ENCODE measurements around the gene ARFGEF2. TPM values are rescaled to one million over a fixed set of nuclear protein-coding genes. Genes with fewer than 3 reads are reported as not detected.

The ARFGEF2 gene
- total RNA-seq, 1 experiment from 2014 or later = 30.3 TPM

DNA sequence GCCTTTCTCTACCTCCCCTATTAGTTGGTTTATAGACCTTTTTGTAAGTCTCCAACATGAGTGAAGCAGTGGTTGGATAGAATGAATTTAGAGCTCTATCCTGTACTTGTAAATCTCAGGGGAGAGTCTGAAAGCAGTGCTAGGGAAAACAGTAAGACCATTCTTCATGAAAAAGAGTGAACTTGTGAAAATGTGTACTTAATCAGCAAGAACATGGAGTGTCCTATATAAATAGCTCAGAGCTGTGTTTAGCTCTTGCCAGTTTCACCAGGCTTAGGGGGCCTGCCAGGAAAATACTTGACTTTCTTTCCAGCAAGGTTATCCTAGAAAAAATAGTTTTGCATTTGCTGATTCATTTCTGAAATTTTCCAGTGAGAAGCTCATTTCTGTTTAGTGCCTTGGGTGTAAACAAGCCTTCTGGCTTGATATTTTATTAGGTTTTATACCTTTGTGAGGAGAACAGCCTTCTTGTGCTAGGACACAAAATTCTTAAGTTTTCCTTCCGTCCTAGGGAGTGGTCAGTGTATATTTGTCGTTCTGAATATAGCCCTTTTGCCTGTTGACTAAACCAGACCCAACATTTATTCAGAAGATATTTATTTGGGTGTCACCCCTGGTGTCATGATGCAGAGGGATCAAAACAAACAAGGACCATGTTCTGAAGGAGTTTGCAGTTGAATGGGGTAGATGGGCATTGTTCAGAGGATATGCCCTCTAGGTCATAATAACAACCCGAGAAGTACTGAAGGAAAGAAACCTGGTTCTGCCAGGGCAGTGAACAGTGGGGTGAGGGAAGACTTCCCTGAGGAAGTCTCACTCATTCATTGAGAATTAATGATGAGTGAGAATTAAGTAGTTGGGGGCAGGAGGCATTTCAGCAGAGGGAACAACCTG is 7.6 kb downstream of the ARFGEF2 start:
- H3K4me1 Mint-ChIP-seq (ENCODE audit: insufficient read depth, unreplicated experiment) = peaks cover under 1% of the 10 kb centered on the region
- intact Hi-C loops (cut with micrococcal nuclease) = no loop called here
- DNase-seq (ENCODE audit: unreplicated experiment) = no peak
- ChIA-PET CTCF (interaction anchor here (0.5 to 1.0 kb wide), 3 partner anchors 272 to 1592 kb away, joined by 3 to 4 read pairs (median 3); no protein-coding TSS in a partner anchor), POLR2A (no interaction called here)
- no peaks in the 10 kb centered on the region for H3K27me3 Mint-ChIP-seq (ENCODE audit: insufficient read depth, unreplicated experiment)
- H3K9me3 Mint-ChIP-seq (ENCODE audit: unreplicated experiment) = no peaks in the 10 kb centered on the region
- BruUV-seq (replicated peaks) = no TSS peak
- no peaks in the 10 kb centered on the region for H3K36me3 Mint-ChIP-seq (ENCODE audit: insufficient read depth, unreplicated experiment)
- TF ChIP-seq, protein P1, sequence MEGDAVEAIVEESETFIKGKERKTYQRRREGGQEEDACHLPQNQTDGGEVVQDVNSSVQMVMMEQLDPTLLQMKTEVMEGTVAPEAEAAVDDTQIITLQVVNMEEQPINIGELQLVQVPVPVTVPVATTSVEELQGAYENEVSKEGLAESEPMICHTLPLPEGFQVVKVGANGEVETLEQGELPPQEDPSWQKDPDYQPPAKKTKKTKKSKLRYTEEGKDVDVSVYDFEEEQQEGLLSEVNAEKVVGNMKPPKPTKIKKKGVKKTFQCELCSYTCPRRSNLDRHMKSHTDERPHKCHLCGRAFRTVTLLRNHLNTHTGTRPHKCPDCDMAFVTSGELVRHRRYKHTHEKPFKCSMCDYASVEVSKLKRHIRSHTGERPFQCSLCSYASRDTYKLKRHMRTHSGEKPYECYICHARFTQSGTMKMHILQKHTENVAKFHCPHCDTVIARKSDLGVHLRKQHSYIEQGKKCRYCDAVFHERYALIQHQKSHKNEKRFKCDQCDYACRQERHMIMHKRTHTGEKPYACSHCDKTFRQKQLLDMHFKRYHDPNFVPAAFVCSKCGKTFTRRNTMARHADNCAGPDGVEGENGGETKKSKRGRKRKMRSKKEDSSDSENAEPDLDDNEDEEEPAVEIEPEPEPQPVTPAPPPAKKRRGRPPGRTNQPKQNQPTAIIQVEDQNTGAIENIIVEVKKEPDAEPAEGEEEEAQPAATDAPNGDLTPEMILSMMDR (IDR thresholded peaks at IDR 0.05; ENCODE audit: unreplicated experiment) = no peak
- no peak overlapping the region for H3K4me3 Mint-ChIP-seq (ENCODE audit: unreplicated experiment)
- no peak overlapping the region for H3K27ac Mint-ChIP-seq (ENCODE audit: low read depth, unreplicated experiment)

DNA sequence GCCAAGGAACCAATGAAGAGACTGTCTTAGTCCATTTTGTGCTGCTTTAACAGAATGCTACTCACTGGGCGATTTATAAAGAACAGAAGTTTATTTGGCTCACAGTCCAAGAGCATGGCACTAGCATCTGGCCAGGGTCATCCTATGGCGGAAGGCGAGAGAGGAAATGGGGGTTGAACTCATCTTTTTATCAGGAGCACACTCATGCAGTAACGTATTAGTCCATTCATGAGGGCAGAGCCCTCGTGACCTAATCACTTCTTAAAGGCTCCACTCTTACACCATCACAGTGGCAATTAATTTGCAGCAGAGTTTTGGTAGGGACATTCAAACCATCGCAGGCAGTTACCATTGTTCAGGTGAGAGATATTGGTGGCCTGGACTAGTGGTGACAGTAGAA is 8.5 kb downstream of the ARFGEF2 start:
- POLR2A ChIA-PET = interaction anchor here (0.6 kb wide), 1 partner anchor 9 kb away, joined by 3 read pairs; the partner anchor contains the start of gene ARFGEF2
- Mint-ChIP-seq H3K27me3 (ENCODE audit: insufficient read depth, unreplicated experiment) (no peaks in the 10 kb centered on the region), H3K9me3 (ENCODE audit: unreplicated experiment) (no peaks in the 10 kb centered on the region), H3K27ac (ENCODE audit: low read depth, unreplicated experiment) (no peak overlapping the region), H3K36me3 (ENCODE audit: insufficient read depth, unreplicated experiment) (no peaks in the 10 kb centered on the region), H3K4me1 (ENCODE audit: insufficient read depth, unreplicated experiment) (no peaks in the 10 kb centered on the region), H3K4me3 (ENCODE audit: unreplicated experiment) (no peak overlapping the region)
- DNase-seq (ENCODE audit: unreplicated experiment) = no peak
- intact Hi-C loops (cut with micrococcal nuclease) = no loop called here
- CTCF ChIA-PET = no interaction called here
- TF ChIP-seq, protein P1 (IDR thresholded peaks at IDR 0.05; ENCODE audit: unreplicated experiment) = no peak
- no TSS peak for BruUV-seq (replicated peaks)

DNA sequence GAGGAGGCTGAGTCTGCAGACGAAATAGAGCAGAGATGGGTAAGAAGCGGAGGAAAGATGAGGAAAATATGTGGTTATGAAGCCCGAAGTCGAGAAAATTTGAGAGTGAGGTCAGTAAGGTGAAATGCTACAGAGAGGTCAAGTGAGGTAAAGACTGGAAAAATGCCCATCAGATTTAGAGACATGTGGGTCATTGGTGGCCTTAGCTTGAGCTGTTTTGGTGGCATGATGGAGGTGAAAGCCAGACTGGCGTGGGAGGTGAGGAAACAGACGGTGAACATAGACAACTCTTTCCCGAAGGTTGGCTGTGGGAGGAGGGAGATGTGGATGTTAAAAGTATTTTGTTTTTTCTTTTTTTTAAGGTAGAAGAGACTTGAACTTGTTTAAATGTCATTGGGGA is 9.4 kb downstream of the ARFGEF2 start:
- no peak for DNase-seq (ENCODE audit: unreplicated experiment)
- ChIA-PET POLR2A (interaction anchor here (0.6 kb wide), 1 partner anchor 10 kb away, joined by 3 read pairs; the partner anchor contains the start of gene ARFGEF2), CTCF (no interaction called here)
- no peaks in the 10 kb centered on the region for H3K4me1 Mint-ChIP-seq (ENCODE audit: insufficient read depth, unreplicated experiment)
- TF ChIP-seq, protein P1 (IDR thresholded peaks at IDR 0.05; ENCODE audit: unreplicated experiment) = no peak
- no TSS peak for BruUV-seq (replicated peaks)
- H3K9me3 Mint-ChIP-seq (ENCODE audit: unreplicated experiment) = no peaks in the 10 kb centered on the region
- no peaks in the 10 kb centered on the region for H3K27me3 Mint-ChIP-seq (ENCODE audit: insufficient read depth, unreplicated experiment)
- intact Hi-C loops (cut with micrococcal nuclease) = no loop called here
- no peaks in the 10 kb centered on the region for H3K36me3 Mint-ChIP-seq (ENCODE audit: insufficient read depth, unreplicated experiment)
- H3K27ac Mint-ChIP-seq (ENCODE audit: low read depth, unreplicated experiment) = no peak overlapping the region
- H3K4me3 Mint-ChIP-seq (ENCODE audit: unreplicated experiment) = no peak overlapping the region

DNA sequence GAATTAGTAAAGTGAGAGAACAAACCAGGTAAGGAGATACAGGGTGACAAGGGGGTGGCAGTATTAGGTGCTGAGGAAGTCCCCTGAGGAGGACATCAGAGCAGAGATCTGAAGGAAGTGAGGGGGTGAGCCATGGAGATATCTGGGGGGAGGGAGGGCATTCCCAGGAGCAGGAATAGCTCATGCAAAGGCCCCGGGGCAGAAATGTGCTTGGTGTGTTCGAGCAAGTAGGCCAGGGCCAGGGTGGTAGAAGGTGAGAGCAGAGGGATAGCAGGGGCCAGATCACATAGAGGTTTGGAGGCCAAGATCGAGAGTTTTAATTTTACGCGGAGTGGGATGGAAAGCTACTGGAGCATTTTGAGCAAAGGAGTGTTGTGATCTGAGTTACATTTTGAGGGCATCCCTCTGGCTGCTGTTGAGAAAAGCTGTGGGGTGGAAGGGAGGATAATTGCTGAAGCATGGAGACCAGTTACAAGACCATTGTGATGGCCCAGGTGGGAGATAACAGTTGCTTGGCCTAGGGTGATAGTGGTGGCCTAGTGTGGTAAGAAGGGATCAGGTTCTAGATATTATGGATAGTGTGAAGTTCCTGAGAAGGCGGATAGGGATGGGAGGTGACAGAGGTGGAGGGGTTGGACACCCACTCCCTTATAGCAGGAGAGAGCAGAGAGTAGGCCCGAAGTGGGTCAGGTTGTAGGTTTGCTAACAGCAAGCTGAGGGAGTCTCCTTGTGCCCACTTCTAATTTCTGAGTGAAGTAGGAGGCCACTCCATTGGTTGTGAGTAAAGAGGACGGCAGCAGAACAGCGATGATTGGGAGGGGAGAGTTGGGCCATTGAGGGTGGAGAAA is 10.2 kb downstream of the ARFGEF2 start:
- intact Hi-C loops (cut with micrococcal nuclease) = no loop called here
- CTCF ChIA-PET = no interaction called here
- no TSS peak for BruUV-seq (replicated peaks)
- TF ChIP-seq, protein P1 (IDR thresholded peaks at IDR 0.05; ENCODE audit: unreplicated experiment) = no peak
- POLR2A ChIA-PET = no interaction called here
- no peaks in the 10 kb centered on the region for H3K4me1 Mint-ChIP-seq (ENCODE audit: insufficient read depth, unreplicated experiment)
- DNase-seq (ENCODE audit: unreplicated experiment) = no peak
- H3K36me3 Mint-ChIP-seq (ENCODE audit: insufficient read depth, unreplicated experiment) = no peaks in the 10 kb centered on the region
- H3K27ac Mint-ChIP-seq (ENCODE audit: low read depth, unreplicated experiment) = no peak overlapping the region
- H3K27me3 Mint-ChIP-seq (ENCODE audit: insufficient read depth, unreplicated experiment) = no peaks in the 10 kb centered on the region
- H3K4me3 Mint-ChIP-seq (ENCODE audit: unreplicated experiment) = no peak overlapping the region
- H3K9me3 Mint-ChIP-seq (ENCODE audit: unreplicated experiment) = no peaks in the 10 kb centered on the region
